ENCODE data around the gene PCDHGA3. TPM values are rescaled to one million over a fixed set of nuclear protein-coding genes. Genes with fewer than 3 reads are reported as not detected.
A peak's percentile ranks its signal among the peaks of the same experiment; 100 is the strongest.
"Not testable (repeated sequence)": the region's sequence is repeated elsewhere in the genome, so short reads cannot be mapped to it uniquely, and the experiment has no call there.

Gene PCDHGA3
- polyA plus RNA-seq, 1 experiment, result 1.2 TPM

DNA sequence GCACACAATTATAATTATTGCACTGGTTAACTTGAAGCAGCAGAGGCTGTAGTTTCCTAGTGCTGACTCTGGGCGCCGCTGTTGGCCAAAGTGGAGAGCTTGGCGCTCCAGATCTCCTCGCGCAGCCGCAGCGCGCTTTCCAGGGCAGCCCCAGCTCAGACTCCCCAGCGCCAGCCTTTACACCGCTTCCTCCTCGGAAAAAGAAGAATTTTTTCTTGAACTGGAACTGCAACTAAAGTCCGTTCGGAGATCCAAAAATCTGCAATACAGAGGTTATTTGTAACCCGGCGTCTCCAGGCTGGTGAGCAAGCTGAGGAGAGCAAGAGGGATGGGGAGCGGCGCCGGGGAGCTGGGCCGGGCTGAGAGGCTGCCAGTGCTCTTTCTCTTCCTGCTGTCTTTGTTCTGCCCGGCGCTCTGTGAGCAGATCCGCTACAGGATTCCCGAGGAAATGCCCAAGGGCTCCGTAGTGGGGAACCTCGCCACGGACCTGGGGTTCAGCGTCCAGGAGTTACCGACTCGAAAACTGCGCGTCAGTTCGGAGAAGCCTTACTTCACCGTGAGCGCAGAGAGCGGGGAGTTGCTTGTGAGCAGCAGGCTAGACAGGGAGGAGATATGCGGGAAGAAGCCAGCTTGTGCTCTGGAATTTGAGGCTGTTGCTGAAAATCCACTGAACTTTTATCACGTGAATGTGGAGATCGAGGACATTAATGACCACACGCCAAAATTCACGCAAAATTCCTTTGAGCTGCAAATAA lies 44.1 kb downstream of the PCDHGA3 start, which contains the start of gene PCDHGB4:
PCDHGB4 (plus strand) TSS at position 142 of the 755 bp plus-strand sequence; CDS start at position 329, 187 bp downstream.
- DNase-seq (ENCODE audit: low read depth, low spot score); H3K27ac ChIP-seq (ENCODE audit: low read depth, low read length); H3K27me3 ChIP-seq (ENCODE audit: control insufficient read depth, insufficient read depth, low read length); POLR2A ChIA-PET: not testable (repeated sequence)
- Histone ChIP-seq H3K4me3 (ENCODE audit: low read depth, low read length) (peak within 1 kb of the TSS; percentile 31; the same call in 1 of the 2 replicates), H3K9me3 (ENCODE audit: control insufficient read depth, insufficient read depth, low read length) (peaks cover 56% of the 10 kb centered on the region)
- CTCF ChIA-PET, result interaction anchor here (0.7 to 4.8 kb wide), 3 partner anchors 57 to 176 kb away, joined by 3 to 20 read pairs (median 16); partner anchors contain the start of gene PCDHGA1
- TF ChIP-seq, protein P1, sequence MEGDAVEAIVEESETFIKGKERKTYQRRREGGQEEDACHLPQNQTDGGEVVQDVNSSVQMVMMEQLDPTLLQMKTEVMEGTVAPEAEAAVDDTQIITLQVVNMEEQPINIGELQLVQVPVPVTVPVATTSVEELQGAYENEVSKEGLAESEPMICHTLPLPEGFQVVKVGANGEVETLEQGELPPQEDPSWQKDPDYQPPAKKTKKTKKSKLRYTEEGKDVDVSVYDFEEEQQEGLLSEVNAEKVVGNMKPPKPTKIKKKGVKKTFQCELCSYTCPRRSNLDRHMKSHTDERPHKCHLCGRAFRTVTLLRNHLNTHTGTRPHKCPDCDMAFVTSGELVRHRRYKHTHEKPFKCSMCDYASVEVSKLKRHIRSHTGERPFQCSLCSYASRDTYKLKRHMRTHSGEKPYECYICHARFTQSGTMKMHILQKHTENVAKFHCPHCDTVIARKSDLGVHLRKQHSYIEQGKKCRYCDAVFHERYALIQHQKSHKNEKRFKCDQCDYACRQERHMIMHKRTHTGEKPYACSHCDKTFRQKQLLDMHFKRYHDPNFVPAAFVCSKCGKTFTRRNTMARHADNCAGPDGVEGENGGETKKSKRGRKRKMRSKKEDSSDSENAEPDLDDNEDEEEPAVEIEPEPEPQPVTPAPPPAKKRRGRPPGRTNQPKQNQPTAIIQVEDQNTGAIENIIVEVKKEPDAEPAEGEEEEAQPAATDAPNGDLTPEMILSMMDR (IDR thresholded peaks at IDR 0.05; ENCODE audit: low read depth, low read length), result peak; percentile 43

DNA sequence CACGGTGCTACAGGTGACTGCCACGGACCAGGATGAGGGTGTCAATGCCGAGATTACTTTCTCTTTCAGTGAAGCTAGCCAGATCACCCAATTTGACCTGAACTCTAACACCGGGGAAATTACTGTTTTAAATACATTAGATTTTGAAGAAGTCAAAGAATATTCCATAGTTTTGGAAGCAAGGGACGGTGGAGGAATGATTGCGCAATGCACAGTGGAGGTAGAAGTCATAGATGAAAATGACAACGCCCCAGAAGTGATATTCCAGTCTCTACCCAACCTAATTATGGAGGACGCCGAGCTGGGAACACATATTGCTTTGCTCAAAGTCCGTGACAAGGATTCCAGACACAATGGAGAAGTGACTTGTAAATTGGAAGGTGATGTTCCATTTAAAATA lies 45.0 kb downstream of the PCDHGA3 start:
- CTCF ChIA-PET, result interaction anchor here (4.8 kb wide), 1 partner anchor 170 kb away, joined by 20 read pairs; no protein-coding TSS in a partner anchor
- Histone ChIP-seq H3K4me3 (ENCODE audit: low read depth, low read length) (no peak overlapping the region), H3K27ac (ENCODE audit: low read depth, low read length) (no peak overlapping the region), H3K27me3 (ENCODE audit: control insufficient read depth, insufficient read depth, low read length) (peaks cover 2% of the 10 kb centered on the region), H3K9me3 (ENCODE audit: control insufficient read depth, insufficient read depth, low read length) (peaks cover 56% of the 10 kb centered on the region)
- TF ChIP-seq, protein P1 (IDR thresholded peaks at IDR 0.05; ENCODE audit: low read depth, low read length), result no peak
- DNase-seq (ENCODE audit: low read depth, low spot score), result no peak
- POLR2A ChIA-PET, result no interaction called here

DNA sequence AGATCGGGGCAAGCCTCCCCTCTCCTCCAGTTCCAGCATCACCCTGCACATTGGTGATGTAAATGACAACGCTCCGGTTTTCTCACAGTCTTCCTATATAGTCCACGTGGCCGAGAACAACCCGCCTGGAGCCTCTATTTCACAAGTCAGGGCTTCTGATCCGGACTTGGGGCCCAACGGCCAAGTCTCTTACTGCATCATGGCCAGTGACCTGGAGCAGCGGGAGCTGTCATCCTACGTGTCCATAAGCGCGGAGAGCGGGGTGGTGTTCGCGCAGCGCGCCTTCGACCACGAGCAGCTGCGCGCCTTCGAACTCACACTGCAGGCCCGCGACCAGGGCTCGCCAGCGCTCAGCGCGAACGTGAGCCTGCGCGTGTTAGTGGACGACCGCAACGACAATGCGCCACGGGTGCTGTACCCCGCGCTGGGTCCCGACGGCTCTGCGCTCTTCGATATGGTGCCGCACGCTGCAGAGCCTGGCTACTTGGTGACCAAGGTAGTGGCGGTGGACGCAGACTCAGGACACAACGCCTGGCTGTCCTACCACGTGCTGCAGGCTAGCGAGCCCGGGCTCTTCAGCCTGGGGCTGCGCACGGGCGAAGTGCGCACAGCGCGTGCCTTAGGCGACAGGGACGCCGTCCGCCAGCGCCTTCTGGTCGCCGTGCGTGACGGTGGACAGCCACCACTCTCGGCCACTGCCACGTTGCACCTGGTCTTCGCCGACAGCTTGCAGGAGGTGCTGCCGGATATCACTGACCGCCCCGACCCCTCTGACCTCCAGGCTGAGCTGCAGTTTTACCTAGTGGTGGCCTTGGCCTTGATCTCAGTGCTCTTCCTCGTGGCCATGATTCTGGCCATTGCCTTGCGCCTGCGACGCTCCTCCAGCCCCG lies 45.8 kb downstream of the PCDHGA3 start:
- Histone ChIP-seq H3K4me3 (ENCODE audit: low read depth, low read length) (no peak overlapping the region), H3K27me3 (ENCODE audit: control insufficient read depth, insufficient read depth, low read length) (no peaks in the 10 kb centered on the region), H3K27ac (ENCODE audit: low read depth, low read length) (no peak overlapping the region), H3K9me3 (ENCODE audit: control insufficient read depth, insufficient read depth, low read length) (peaks cover 55% of the 10 kb centered on the region)
- TF ChIP-seq, protein P1 (IDR thresholded peaks at IDR 0.05; ENCODE audit: low read depth, low read length), result no peak
- POLR2A ChIA-PET, result no interaction called here
- CTCF ChIA-PET, result interaction anchor here (0.8 to 4.8 kb wide), 4 partner anchors 15 to 174 kb away, joined by 3 to 25 read pairs (median 12); no protein-coding TSS in a partner anchor
- DNase-seq (ENCODE audit: low read depth, low spot score), result no peak

DNA sequence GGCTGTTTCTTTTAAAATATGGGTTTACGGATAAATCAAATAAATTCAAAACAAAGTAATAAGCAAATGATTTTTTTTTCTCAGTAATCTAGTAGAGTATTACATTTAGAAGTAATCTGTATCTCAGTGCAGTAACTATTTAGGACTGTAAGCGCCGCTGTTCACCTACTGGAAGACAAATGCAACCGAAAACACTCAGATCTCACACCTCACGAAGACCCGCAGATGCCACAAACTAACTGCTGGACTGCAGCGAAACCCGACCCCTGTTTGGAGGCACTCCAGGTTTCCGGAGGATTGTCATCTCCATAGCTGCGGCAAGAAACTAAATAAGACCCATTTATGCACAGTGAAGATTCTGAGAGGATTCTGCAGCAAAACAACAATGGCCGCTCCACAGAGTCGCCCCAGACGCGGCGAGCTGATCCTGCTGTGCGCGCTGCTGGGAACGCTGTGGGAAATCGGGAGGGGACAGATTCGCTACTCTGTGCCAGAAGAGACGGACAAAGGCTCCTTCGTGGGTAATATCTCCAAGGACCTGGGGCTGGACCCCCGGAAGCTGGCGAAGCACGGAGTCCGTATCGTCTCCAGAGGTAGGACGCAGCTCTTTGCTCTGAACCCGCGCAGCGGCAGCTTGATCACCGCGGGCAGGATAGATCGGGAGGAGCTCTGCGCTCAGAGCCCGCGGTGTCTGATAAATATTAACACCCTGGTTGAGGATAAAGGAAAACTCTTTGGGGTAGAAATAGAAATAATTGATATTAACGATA lies 49.0 kb downstream of the PCDHGA3 start, which contains the start of gene PCDHGA8:
PCDHGA8 (plus strand) TSS at position 205 of the 770 bp plus-strand sequence; CDS start at position 386, 181 bp downstream.
- Histone ChIP-seq H3K4me3 (ENCODE audit: low read depth, low read length) (0 out of 2 replicates have a peak within 1 kb of the TSS, but pooled peaks have one; percentile 17), H3K27ac (ENCODE audit: low read depth, low read length) (no peak within 1 kb of the TSS), H3K9me3 (ENCODE audit: control insufficient read depth, insufficient read depth, low read length) (peaks cover 57% of the 10 kb centered on the region), H3K27me3 (ENCODE audit: control insufficient read depth, insufficient read depth, low read length) (no peaks in the 10 kb centered on the region)
- ChIA-PET CTCF (interaction anchor here (0.7 to 3.9 kb wide), 4 partner anchors 10 to 172 kb away, joined by 3 to 31 read pairs (median 14); partner anchors contain the start of gene PCDHGA7), POLR2A (no interaction called here)
- DNase-seq (ENCODE audit: low read depth, low spot score), result no peak
- TF ChIP-seq, protein P1 (IDR thresholded peaks at IDR 0.05; ENCODE audit: low read depth, low read length), result peak; percentile 23; the same call in 1 of the 2 replicates

All from AG04450 (cell line).